AG04449 (cell line): Measurements from ENCODE around the gene LRRTM3.

ENCODE experiments used
- CTCF ChIA-PET: fragments of 350-600 bp; formaldehyde crosslinking; extraction: SDS; loops from one replicate; lab custom pipeline; 2021; ENCODE audit warnings: antibody characterized with exemption; lab: Yijun Ruan, JAX
- POLR2A ChIA-PET: fragments of 400-600, 350-600 bp; formaldehyde crosslinking; extraction: SDS; loops from one replicate; lab custom pipeline; 2020; ENCODE audit warnings: antibody characterized with exemption, inconsistent platforms; lab: Yijun Ruan, JAX
- DNase-seq: peaks from one replicate; pipeline ENCODE4 v3.0.0-alpha.2; 2010; ENCODE audit warnings: low read depth, low spot score
- H3K4me3 ChIP-seq: 2 replicates; pipeline ENCODE4 v1.5.1; 2011; ENCODE audit warnings: low read depth, mild to moderate bottlenecking, control low read depth, low read length
- TF ChIP-seq, protein P1 (sequence below): IDR thresholded peaks from one replicate; pipeline ENCODE4 v1.5.1; 2011; ENCODE audit warnings: mild to moderate bottlenecking, moderate library complexity, low read length, control low read depth, inconsistent platforms; ENCODE audit not compliant: insufficient read depth; ENCODE audit errors: missing control alignments

Gene LRRTM3

GRCh38 chr10:66925896-66926715 lies at the start of gene LRRTM3:
TSS of gene LRRTM3 (plus strand) at chr10:66926036.
- H3K4me3 ChIP-seq, result peak within 1 kb of the TSS; percentile 40
- POLR2A ChIA-PET, result no interaction called here
- peak; percentile 29 for DNase-seq
- CTCF ChIA-PET, result interaction anchor here (0.6 to 1.6 kb wide), 8 partner anchors 12 to 722 kb away, joined by 3 to 9 read pairs (median 3); no protein-coding TSS in a partner anchor
- TF ChIP-seq, protein P1, sequence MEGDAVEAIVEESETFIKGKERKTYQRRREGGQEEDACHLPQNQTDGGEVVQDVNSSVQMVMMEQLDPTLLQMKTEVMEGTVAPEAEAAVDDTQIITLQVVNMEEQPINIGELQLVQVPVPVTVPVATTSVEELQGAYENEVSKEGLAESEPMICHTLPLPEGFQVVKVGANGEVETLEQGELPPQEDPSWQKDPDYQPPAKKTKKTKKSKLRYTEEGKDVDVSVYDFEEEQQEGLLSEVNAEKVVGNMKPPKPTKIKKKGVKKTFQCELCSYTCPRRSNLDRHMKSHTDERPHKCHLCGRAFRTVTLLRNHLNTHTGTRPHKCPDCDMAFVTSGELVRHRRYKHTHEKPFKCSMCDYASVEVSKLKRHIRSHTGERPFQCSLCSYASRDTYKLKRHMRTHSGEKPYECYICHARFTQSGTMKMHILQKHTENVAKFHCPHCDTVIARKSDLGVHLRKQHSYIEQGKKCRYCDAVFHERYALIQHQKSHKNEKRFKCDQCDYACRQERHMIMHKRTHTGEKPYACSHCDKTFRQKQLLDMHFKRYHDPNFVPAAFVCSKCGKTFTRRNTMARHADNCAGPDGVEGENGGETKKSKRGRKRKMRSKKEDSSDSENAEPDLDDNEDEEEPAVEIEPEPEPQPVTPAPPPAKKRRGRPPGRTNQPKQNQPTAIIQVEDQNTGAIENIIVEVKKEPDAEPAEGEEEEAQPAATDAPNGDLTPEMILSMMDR, result peak; percentile 71

GRCh38 chr10:66877361-66877760 lies 48.5 kb upstream of the LRRTM3 start:
- H3K4me3 ChIP-seq, result no peak overlapping the region
- TF ChIP-seq, protein P1, result no peak
- POLR2A ChIA-PET, result no interaction called here
- CTCF ChIA-PET, result no interaction called here
- DNase-seq, result no peak

GRCh38 chr10:66880292-66880691 lies 45.5 kb upstream of the LRRTM3 start:
- TF ChIP-seq, protein P1, result no peak
- POLR2A ChIA-PET, result no interaction called here
- CTCF ChIA-PET, result no interaction called here
- no peak for DNase-seq
- no peak overlapping the region for H3K4me3 ChIP-seq

GRCh38 chr10:66880826-66881225 lies 45.0 kb upstream of the LRRTM3 start:
- CTCF ChIA-PET, result no interaction called here

DNA sequence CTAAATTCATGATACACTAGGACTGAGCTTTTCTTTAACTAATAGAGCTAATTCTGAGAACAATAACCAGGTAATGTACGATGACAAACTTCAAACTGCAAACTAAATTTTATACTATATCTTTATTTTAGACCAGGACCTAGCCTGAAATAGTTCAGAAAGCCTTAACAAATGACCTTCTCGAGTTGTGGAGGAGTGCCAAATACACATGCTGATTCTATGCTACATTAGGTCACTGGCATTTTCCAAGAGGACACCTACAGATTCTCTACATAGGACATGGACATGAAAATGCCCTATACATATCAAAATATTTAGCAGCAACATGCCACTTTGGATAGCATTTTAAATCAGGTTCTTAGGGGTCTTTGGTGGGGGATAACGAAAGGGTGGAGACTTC lies 44.0 kb upstream of the LRRTM3 start:
- TF ChIP-seq, protein P1, result no peak
- ChIA-PET CTCF (no interaction called here), POLR2A (no interaction called here)
- DNase-seq, result no peak
- no peak overlapping the region for H3K4me3 ChIP-seq

More at GRCh38 chr10:66880826-66881225, 45.0 kb upstream of the LRRTM3 start:
- no peak for DNase-seq
- POLR2A ChIA-PET, result no interaction called here
- TF ChIP-seq, protein P1, result no peak
- no peak overlapping the region for H3K4me3 ChIP-seq

GRCh38 chr10:66882271-66882670 lies 43.6 kb upstream of the LRRTM3 start:
- CTCF ChIA-PET, result no interaction called here

More at GRCh38 chr10:66882271-66882670, 43.6 kb upstream of the LRRTM3 start:
- TF ChIP-seq, protein P1, result no peak
- no peak overlapping the region for H3K4me3 ChIP-seq
- DNase-seq, result no peak
- POLR2A ChIA-PET, result no interaction called here
